HT1080 (cell line): ENCODE results near the gene ALDH16A1. TPM values are rescaled to one million over a fixed set of nuclear protein-coding genes. Genes with fewer than 3 reads are reported as not detected.
"Not testable (repeated sequence)": the region's sequence is repeated elsewhere in the genome, so short reads cannot be mapped to it uniquely, and the experiment has no call there.

ENCODE experiments used
- DNase-seq: peaks from one replicate; pipeline ENCODE4 v3.0.0-alpha.2; 2015; ENCODE audit warnings: low read depth
- total RNA-seq: library from RNA; depleted of rRNA; stranded (reverse); fragments of >200 nt; shearing (Covaris generic); gene quantifications from 2 replicates; pipeline ENCODE4 v1.2.3, GENCODE V29; 2014

ALDH16A1 gene
- total RNA-seq, 1 experiment from 2014 or later: 55.1 TPM

DNA sequence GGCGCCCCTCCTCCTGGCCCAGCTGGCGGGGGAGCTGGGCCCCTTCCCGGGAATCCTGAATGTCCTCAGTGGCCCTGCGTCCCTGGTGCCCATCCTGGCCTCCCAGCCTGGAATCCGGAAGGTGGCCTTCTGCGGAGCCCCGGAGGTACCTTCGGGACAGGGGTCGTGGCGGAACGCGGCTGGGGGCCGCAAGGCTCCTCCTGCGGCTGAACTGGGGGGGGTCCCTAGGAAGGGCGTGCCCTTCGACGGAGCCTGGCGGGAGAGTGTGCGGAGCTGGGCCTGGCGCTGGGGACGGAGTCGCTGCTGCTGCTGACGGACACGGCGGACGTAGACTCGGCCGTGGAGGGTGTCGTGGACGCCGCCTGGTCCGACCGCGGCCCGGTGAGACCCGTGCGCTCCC lies 8.6 kb downstream of the ALDH16A1 start:
- DNase-seq: no peak

DNA sequence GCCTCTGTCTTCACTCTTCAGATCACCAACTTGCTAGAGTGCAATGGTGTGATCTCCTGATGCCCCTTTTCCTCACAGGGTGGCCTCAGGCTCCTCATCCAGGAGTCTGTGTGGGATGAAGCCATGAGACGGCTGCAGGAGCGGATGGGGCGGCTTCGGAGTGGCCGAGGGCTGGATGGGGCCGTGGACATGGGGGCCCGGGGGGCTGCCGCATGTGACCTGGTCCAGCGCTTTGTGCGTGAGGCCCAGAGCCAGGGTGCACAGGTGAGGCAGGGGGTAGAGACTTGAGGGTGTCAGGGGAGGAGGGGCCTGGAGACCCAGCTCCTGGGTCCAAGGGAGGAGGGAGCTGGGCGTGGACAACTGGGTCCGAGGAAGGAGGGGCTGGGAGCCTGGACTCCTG lies 9.5 kb downstream of the ALDH16A1 start:
- DNase-seq: no peak

DNA sequence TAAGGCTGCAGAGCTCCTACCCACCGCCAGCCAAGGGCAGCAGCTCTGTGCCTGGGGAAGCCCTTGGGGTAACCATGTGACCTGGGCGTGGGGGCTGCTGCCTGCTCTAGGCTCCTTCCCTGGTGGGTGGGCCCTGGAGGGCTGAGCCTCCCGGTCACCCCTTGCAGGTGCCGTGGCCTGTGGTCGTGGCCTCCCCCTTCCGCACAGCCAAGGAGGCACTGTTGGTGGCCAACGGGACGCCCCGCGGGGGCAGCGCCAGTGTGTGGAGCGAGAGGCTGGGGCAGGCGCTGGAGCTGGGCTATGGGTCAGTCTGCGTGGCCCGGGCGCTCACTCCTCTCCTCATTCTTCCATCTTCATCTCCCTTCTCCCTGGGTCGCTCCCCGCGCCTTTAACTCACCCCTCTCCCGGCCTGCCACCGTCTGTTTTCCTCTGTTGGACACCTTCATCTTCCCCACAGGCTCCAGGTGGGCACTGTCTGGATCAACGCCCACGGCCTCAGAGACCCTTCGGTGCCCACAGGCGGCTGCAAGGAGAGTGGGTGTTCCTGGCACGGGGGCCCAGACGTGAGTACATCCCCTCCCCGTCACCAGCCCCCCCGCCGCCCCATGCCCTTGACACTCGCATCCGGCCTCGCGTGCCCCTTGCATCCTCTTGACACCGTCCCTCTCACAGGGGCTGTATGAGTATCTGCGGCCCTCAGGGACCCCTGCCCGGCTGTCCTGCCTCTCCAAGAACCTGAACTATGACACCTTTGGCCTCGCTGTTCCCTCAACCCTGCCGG lies 11.1 kb downstream of the ALDH16A1 start:
- DNase-seq: no peak

DNA sequence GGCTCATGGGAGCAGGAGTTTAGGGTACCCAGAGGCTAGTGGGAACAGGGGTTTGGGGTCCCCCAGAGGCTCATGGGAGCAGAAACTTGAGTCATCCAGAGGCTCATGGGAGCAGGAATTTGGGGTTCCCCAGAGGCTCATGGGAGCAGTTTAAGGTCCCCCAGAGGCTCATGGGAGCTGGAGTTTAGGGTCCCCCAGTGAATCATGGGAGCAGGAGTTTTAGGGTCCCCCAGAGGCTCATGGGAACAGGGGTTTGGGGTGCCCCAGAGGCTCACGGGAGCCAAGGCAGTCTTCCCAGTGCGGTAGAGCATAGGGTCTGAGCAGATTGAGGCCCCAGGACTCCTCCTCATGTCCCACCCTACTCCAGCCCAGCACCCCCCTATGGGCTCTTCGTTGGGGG lies 12.3 kb downstream of the ALDH16A1 start:
- no peak for DNase-seq

DNA sequence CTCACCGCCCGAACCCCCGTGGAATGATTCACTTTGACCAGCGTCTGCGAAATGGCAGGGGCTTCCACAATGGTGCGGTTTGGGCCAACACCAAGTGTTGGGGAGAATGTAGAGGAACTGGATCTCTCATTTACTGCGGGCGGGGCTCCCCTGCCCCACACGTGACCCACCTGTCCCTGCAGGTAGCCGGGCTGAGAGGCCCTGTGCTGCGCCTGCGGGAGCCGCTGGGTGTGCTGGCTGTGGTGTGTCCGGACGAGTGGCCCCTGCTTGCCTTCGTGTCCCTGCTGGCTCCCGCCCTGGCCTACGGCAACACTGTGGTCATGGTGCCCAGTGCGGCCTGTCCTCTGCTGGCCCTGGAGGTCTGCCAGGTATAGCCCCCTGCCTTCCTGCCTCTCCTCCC lies 15.2 kb downstream of the ALDH16A1 start:
- no peak for DNase-seq

DNA sequence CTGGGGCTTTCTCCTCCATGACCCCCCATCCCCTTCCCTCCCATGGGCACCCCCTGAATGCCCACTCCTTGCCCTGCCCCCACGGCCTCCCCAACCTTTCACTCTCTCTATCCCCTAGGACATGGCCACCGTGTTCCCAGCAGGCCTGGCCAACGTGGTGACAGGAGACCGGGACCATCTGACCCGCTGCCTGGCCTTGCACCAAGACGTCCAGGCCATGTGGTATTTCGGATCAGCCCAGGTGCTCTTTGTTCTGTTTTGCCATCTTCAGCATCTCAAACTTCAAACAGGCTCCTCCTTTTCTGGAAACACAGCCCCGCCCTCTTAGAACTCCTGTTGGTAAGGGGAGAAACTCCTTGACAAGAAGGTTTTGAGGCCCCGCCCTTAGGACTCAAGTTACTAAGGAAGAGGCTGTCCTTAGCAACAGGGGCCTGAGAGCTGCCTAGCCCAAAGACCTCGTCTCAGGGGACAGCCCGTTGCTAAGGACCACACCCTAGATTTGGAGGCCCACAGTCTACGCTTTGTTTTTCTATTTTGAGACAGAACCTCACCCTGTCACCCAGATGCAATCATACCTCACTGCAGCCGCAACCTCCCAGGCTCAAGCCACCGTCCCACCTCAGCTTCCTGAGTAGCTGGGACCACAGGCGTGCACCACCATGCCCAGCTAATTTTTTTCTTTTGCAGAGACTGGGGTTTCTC lies 15.9 kb downstream of the ALDH16A1 start:
- no peak for DNase-seq

DNA sequence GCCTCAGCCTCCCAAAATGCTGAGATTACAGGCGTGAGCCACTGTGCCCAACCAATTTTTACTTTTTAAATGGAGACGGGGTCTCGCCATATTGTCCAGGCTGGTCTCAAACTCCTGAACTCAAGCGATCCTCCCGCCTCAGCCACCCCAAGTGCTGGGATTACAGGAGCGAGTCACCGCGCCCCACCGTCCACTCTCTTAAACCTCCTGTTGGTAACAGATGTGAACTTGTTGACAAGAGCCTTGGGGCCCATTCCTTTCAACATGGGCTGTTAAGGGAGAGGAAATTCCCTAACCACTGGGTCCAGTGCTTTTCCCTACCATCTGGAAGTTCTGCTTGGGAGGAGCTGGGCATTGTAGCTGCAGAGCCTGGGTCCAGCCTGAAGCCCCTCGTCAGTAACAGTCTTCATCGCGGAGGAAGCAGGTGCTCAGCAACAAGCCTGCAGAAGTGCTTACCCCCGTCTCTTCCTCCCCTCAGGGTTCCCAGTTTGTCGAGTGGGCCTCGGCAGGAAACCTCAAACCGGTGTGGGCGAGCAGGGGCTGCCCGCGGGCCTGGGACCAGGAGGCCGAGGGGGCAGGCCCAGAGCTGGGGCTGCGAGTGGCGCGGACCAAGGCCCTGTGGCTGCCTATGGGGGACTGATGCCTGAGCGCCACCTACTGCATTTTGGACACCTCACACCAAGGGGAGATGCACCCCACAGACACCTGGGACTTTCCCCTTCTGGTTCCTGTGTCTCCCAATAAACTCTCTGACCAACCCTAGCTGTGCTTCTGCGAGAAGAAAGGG lies 17.0 kb downstream of the ALDH16A1 start:
- no peak for DNase-seq

DNA sequence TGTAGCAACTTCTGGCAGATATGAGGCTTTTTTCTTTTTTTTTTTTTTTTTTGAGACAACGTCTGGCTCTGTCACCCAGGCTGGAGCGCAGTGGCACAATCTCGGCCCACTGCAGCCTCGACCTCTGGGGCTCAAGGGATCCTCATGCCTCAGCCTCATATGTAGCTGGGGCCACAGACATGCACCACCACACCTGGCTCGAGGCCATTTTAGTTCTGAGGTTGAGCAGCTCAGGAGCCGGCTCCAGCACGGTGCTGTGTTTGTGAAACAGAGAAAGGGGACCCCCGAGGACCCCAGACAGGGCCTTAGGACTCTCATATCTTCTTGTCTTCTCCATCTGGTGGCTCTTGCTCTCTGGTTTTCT lies 17.6 kb downstream of the ALDH16A1 start:
- DNase-seq: no peak

DNA sequence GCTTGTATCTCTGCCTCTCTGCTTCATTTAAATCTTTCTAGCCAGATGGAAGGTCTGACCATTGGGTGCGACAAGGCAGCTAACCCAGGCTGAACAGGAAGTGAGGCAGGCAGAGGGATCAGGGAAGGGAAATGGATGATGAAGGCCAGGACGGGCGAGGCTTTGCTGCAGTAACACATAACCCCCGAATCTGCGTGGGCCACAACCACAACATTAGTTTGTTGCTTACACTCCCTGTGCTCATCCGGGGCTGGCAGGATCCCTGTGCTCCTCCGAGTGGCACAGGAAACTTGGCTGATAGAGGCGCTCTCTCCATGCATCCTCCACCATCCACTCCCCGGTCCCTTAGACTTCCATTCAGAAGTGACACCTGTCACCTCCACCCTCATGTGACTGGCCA lies 19.9 kb downstream of the ALDH16A1 start:
- DNase-seq: no peak

DNA sequence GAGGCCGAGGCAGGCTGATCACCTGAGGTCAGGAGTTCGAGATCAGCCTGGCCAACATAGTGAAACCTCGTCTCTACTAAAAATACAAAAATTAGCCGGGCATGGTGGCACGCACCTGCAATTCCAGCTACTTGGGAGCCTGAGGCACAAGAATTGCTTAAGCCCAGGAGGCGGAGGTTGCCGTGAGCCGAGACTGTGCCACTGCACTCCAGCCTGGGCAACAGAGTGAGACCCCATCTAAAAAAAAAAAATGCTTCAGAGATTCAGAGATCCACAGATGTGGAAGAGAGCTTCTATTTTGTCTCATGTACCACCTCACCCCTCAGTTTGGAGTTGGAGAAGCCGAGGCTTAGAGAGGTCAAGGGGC lies 20.5 kb downstream of the ALDH16A1 start:
- not testable (repeated sequence) for DNase-seq

DNA sequence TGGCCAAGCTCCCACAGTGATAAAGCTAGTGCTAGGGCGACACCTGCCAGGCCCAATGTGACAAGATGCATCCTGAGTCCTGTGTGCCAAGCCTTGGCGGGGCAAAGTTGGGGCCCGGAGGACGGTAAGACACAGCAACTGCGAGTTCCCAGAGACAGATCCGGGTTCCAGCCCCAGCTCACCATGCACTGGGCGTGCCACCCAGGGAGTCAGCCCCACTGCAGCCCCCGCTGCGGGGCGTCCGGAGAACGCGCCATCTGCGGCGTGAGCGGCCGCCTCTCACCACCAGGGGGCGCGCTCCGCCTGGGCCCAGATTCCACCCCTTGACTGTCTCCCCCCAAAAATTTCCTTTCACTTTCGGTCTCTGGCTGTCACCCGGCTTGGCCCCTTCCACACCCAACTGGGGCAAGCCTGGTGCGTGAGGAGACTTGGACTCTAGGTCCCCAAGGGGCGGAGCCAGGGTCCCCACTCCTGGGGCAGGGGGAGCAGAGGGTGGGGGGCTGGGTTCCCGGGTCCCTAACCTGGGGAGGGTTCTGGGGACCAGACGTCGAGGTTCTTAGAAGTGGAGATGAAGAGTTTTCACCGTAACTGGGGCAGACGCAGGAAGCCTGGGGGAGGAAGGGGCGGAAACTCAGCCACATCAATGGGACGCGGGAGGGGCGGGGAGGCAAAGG lies 21.0 kb downstream of the ALDH16A1 start, which contains the start of gene FLT3LG:
Gene FLT3LG (plus strand): TSS at position 348 of the 674 bp plus-strand sequence. CDS start 425 bp downstream, outside the sequence.
- peak; percentile 78 for DNase-seq

DNA sequence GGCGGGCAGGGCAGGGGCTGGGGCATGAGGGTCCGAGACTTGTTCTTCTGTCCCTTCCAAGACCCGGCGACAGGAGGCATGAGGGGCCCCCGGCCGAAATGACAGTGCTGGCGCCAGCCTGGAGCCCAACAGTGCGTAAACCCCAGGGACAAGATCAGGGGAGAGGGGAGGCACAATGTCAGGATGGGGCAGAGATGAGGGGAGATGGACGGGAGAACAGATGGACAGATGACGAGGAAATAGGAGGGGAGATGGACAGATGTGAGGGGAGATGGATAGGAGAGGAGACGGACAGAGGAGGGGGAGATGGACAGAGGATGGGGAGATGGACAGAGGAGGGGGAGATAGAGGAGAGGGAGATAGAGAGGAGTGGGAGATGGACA lies 21.5 kb downstream of the ALDH16A1 start:
- DNase-seq: no peak

DNA sequence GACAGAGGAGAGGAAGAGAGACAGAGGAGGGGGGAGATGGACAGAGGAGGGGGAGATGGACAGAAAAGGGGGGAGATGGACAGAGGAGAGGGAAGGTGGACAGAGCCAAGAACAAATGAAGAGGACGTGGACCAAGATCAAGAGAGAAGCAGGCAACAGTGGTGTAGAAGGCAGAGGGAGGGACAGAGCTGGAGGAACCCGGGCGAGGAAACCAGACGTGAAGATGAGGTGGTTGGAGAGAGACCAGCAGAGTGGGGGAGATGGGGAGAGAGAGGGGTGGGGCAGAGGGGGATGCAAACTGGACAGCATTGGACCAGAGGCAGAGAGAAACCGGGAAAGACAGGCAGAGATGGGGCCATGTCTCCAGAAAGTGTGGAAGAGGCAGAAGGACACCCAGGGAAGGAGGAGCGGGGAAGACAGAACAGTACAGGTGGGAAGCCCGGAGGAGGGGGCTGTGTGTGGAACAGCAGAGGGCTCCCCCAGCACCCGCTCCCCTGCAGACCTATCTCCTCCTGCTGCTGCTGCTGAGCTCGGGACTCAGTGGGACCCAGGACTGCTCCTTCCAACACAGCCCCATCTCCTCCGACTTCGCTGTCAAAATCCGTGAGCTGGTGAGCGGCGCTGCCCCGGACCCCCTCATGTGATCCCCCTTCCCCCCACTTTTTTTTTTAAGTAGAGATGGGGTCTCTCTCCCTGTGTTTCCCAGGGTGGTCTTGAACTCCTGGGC lies 22.3 kb downstream of the ALDH16A1 start:
- no peak for DNase-seq

DNA sequence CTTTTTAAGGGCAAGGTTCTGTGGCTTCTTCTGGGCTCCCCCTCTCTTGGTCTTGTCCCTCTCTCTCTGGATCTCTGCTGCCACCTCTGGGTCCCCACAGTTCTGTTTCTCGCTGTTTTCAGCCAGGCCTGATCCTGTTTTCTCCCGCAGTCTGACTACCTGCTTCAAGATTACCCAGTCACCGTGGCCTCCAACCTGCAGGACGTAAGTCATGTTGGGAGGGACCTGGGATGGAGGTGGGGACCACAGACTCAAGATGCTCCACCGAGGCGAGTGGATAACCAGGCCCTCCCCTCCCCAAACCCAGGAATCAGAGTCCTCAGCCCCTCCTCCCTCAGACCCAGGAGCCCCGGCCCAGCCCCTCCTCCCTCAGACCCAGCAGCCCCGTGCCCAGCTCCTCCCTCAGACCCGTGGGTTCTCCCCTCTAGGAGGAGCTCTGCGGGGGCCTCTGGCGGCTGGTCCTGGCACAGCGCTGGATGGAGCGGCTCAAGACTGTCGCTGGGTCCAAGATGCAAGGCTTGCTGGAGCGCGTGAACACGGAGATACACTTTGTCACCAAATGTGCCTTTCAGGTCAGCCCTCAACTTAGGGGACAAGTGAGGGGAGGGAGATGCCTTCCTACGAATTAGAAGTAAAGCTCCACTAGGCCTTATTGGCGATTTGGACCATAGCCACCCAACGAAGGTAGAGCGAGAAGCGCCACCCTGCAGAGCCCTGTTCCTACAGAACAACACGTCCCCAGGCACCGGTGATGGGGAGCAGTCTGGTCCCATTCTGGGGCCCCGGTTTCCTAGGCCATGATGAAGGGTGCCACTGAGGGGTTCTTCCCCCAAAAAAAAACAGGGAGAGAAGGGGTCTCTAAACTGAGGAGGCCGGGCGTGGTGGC lies 23.2 kb downstream of the ALDH16A1 start:
- DNase-seq: no peak

DNA sequence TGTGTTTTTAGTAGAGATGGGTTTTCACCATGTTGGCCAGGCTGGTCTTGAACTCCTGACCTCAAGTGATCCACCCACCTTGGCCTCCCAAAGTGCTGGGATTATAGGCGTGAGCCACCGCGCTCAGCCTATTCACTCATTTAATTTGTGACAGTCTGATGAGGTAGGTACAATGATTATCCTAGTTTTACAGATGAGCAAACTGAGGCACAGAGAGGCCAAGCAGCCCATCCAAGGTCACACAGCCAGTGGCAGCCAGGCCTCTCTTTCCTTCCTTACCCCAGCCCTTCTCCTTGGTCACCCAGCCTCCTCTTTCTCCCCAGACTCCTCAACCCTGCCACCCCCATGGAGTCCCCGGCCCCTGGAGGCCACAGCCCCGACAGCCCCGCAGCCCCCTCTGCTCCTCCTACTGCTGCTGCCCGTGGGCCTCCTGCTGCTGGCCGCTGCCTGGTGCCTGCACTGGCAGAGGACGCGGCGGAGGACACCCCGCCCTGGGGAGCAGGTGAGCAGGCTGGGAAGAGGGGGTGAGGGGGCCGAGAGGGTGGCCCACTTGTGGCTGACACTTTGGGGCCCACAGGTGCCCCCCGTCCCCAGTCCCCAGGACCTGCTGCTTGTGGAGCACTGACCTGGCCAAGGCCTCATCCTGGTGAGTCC lies 27.1 kb downstream of the ALDH16A1 start:
- no peak for DNase-seq

DNA sequence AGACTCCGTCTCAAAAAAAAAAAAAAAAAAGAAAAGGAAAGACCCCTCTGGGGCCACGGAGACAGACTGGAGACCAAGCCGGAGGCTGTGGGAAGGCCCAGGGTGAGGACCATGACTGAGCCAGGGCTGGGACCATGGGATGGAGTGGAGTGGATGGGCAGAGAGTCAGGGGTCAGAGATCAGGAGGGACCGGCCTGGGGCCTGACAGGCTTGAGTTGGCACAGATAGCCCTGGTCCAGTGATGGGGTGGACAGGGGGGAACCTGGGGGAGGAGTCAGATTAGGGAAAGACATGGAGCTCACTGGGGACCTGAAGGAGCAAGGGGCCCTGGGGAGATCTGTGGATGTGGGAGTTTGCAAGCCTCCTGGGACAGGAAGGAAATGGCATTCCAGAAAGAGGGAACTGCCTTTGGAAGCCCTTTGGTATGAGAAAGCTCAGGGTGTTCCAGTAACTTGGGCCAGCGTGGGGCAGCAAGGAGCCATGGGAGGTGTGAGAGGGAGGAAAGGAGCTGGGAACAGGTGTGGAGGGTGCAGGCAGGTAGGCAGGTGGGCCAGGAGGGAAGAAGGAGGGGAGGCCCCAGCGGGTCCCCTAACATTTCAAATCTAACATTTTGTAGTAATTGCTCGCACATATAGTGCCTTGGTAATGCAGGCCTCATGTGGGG lies 28.1 kb downstream of the ALDH16A1 start:
- no peak for DNase-seq

DNA sequence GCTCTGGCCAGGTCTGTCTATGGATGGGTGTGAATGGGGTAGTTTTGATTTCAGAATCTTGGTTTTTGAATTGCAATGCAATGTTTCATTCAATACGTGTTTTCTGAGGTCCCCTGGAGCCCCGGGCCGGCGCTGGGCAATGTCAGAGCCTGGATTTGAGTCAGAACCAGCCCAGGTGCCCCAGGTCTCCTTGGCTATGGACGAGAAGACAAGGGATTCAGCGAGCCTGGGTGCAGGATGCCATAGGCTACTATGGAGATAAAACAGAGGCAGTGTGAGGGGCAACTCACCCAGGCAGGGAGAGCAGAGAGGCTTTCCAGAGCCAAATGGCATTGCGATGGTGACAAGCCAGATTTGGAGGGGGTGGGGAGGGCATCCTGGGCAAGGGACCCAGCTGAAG lies 33.2 kb downstream of the ALDH16A1 start:
- no peak for DNase-seq

DNA sequence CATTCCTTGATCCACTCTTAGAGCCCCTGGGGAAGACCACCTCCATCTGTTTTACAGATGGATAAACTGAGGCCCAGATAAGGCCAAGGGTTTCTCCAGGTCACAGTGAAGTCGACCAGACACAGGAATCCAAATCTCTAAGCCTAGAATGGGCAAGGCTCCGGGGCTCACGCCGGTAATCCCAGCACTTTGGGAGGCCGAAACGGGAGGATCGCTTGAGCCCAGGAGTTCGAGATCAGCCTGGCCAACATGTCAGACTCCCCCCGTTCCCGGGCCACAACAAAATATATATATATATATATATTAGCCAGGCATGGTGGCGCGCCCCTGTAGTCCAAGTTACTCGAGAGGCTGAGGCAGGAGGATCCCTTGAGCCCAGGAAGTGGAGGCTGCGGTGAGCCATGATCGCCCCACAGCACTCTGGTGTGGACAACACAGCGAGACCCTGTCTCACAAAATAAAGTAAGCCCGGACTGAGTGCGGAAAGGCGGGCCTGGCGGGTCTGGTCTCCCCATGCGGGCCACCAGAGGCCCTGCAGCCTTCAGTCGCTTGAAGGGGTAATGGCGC lies 33.8 kb downstream of the ALDH16A1 start:
- no peak for DNase-seq
